ENCODE data around the gene ODC1.

Gene ODC1

DNA sequence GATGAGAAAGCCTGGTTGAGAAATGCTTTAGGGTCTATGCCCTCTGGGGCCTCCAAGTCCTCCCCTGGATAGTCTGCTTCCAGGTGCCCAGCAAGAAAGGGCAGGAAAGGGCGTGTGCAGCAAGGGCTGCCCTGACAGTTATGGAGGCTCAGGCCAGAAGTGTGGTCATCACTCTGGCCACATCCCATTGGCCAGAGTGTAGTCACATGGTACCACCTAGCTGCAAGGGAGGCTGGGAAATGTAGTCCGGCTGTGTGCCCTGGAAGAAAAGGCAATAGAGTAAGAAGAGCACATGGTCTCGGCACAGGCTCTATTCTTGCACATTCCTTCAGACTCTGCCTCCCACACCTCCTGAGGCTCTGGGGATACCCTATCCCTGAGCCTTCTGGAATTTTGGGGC is 35.7 kb downstream of the ODC1 start:
- Histone ChIP-seq H3K9ac (ENCODE audit: low read length) (no peak overlapping the region), H3K36me3 (ENCODE audit: control insufficient read depth, insufficient read depth, low read length) (no peaks in the 10 kb centered on the region), H3K9me3 (ENCODE audit: control insufficient read depth, insufficient read depth, low read depth, low read length) (no peaks in the 10 kb centered on the region), H3K27me3 (ENCODE audit: control insufficient read depth, insufficient read depth, low read length) (no peaks in the 10 kb centered on the region), H3K27ac (ENCODE audit: low read depth, low read length) (no peak overlapping the region), H3K4me1 (ENCODE audit: control insufficient read depth, insufficient read depth, low read length) (peaks cover 16% of the 10 kb centered on the region; the same call in 1 of the 2 replicates), H3K4me3 (ENCODE audit: low read depth, low read length) (no peak overlapping the region)

DNA sequence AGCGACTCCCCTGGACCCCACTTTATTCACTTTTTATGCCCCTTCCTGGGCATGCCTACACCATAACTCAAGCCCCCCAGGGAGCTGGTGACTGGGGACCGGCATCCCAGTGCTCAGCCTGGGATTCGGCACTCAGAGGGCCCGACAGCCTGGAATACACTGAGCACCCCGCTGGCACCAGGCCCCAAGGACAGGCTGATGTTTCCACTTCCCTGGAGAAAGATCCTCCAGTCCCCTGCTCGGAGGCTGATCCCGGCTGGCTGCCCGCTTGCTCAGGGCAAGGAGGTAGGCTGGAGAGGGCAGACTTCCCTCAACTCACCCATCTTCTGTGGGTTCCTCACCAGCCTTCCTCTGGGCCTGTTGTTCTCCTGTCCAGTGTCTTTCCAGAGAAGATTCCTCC is 36.6 kb downstream of the ODC1 start:
- H3K4me1 ChIP-seq (ENCODE audit: control insufficient read depth, insufficient read depth, low read length), result peaks cover 16% of the 10 kb centered on the region; the same call in 1 of the 2 replicates
- H3K36me3 ChIP-seq (ENCODE audit: control insufficient read depth, insufficient read depth, low read length), result no peaks in the 10 kb centered on the region
- no peak overlapping the region for H3K9ac ChIP-seq (ENCODE audit: low read length)
- H3K27ac ChIP-seq (ENCODE audit: low read depth, low read length), result no peak overlapping the region
- H3K9me3 ChIP-seq (ENCODE audit: control insufficient read depth, insufficient read depth, low read depth, low read length), result no peaks in the 10 kb centered on the region
- H3K4me3 ChIP-seq (ENCODE audit: low read depth, low read length), result no peak overlapping the region
- H3K27me3 ChIP-seq (ENCODE audit: control insufficient read depth, insufficient read depth, low read length), result no peaks in the 10 kb centered on the region

DNA sequence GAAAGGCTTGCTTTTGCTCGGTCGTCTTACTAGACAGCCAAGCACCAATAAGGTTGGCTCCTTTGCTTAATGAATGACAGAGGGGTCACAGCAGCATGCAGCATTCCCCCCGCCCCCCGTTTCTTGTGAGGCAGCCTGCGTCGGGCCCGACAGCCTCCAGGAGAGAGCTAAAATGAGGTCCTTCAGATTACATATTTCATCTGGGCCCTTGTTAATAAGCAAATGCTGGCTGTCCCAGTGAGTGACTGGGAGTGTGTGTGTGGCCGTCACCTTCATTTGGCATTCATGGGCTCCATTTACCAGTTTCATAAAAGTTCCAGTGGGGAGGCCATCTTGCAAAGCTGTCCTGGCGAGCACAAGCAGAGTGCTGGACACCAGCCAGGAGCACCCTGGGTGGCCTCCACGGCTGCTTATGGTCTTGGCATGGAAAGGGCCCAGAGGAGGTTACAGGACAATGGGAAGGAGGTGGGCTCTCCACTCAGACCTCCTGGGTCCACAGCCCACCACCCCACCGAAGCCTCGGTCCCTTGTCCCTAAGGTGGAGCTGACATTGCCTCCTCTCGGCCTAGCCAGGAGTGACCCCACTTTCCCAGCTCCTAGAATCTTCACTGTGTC is 37.2 kb downstream of the ODC1 start:
- Histone ChIP-seq H3K27ac (ENCODE audit: low read depth, low read length) (no peak overlapping the region), H3K9ac (ENCODE audit: low read length) (no peak overlapping the region)

DNA sequence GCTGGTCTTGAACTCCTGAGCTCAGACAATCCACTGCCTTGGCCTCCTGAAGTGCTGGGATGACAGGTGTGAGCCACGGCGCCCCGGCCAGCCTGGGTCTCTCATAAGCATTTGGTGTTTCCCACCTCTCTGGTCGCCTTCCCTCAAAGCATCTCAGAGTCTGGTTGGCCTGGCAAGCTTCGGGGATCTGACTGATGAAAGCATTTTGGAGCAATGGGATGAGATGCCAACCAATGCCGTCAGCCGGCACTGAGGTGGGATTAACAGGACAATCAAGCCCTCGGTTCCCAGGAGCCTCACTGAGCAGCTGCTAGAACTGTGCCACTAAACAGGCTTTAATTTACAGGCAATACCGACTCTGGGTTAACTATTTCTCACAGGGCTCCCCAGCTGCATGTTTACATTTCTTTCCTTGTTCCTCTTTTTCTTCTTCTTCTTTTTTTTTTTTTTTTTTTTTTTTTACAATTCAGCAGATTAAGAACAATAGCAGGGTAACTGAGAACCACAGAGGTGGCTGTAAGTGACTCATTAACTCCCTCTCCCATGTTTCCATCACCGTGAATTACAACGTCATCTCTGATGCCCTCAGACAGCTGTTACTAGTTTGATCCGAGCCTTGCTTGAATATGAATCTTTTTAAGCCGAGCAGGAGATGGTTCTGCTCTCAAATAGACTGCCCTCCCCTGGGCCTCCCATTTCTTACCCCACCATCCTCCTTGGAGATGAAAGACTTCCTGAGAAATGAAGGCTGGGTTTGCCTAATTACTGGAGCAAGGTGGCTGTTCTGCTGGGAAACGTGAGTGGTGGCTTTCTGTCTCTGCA is 37.9 kb downstream of the ODC1 start:
- Histone ChIP-seq H3K9me3 (ENCODE audit: control insufficient read depth, insufficient read depth, low read depth, low read length) (no peaks in the 10 kb centered on the region), H3K4me1 (ENCODE audit: control insufficient read depth, insufficient read depth, low read length) (peaks cover 16% of the 10 kb centered on the region; the same call in 1 of the 2 replicates), H3K27ac (ENCODE audit: low read depth, low read length) (no peak overlapping the region), H3K4me3 (ENCODE audit: low read depth, low read length) (no peak overlapping the region), H3K9ac (ENCODE audit: low read length) (no peak overlapping the region), H3K36me3 (ENCODE audit: control insufficient read depth, insufficient read depth, low read length) (no peaks in the 10 kb centered on the region), H3K27me3 (ENCODE audit: control insufficient read depth, insufficient read depth, low read length) (no peaks in the 10 kb centered on the region)

More for the DNA sequence above, 37.2 kb downstream of the ODC1 start:
- no peaks in the 10 kb centered on the region for H3K27me3 ChIP-seq (ENCODE audit: control insufficient read depth, insufficient read depth, low read length)
- no peaks in the 10 kb centered on the region for H3K9me3 ChIP-seq (ENCODE audit: control insufficient read depth, insufficient read depth, low read depth, low read length)
- H3K4me3 ChIP-seq (ENCODE audit: low read depth, low read length), result no peak overlapping the region
- no peaks in the 10 kb centered on the region for H3K36me3 ChIP-seq (ENCODE audit: control insufficient read depth, insufficient read depth, low read length)
- peaks cover 16% of the 10 kb centered on the region; the same call in 1 of the 2 replicates for H3K4me1 ChIP-seq (ENCODE audit: control insufficient read depth, insufficient read depth, low read length)

DNA sequence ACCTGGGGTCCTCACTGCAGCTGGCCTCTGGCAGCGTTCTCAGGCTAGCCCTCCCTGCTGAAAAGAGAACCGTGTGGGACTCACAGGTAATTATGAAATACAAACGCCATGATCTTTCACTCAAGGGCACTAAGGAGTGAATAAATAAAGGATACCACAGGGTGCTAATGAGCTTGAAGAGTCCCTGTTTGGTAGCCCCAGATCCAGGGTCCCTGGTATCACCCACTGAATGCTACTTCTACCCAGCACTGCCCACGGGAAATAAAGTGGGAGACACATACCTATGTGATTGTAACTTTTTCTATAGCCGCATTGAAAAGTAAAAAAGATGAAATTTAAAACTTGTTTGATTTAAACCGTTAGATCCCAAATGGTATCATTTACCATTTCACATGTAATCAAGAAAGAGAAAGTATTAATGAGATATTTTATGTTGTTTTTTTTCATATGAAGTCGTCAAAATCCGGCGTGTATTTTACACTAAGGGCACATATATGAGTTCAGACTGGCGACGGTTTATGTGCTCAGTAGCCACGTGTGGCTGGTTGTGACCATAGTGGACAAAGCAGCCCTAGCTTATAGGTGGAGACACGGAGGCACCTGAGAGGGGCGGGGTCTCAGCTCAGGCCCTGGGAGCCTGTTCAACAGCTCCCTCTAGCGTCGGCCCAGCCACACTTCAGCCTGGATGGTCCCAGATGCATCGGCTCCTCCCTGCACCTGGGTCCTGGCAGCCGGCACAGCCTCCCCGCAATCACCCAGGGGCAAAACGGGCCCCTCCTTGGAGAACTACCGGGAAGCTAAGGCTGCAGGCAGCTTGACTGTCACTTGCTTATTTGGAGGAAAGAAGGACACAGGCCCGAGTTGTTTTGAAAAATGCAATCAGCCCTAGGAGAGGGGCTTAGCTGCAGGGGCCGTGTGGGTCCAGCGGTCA is 39.2 kb downstream of the ODC1 start:
- H3K36me3 ChIP-seq (ENCODE audit: control insufficient read depth, insufficient read depth, low read length), result no peaks in the 10 kb centered on the region
- no peak overlapping the region for H3K9ac ChIP-seq (ENCODE audit: low read length)
- no peak overlapping the region for H3K27ac ChIP-seq (ENCODE audit: low read depth, low read length)
- H3K4me3 ChIP-seq (ENCODE audit: low read depth, low read length), result no peak overlapping the region
- no peaks in the 10 kb centered on the region for H3K27me3 ChIP-seq (ENCODE audit: control insufficient read depth, insufficient read depth, low read length)
- H3K9me3 ChIP-seq (ENCODE audit: control insufficient read depth, insufficient read depth, low read depth, low read length), result no peaks in the 10 kb centered on the region
- peaks cover 16% of the 10 kb centered on the region; the same call in 1 of the 2 replicates for H3K4me1 ChIP-seq (ENCODE audit: control insufficient read depth, insufficient read depth, low read length)

DNA sequence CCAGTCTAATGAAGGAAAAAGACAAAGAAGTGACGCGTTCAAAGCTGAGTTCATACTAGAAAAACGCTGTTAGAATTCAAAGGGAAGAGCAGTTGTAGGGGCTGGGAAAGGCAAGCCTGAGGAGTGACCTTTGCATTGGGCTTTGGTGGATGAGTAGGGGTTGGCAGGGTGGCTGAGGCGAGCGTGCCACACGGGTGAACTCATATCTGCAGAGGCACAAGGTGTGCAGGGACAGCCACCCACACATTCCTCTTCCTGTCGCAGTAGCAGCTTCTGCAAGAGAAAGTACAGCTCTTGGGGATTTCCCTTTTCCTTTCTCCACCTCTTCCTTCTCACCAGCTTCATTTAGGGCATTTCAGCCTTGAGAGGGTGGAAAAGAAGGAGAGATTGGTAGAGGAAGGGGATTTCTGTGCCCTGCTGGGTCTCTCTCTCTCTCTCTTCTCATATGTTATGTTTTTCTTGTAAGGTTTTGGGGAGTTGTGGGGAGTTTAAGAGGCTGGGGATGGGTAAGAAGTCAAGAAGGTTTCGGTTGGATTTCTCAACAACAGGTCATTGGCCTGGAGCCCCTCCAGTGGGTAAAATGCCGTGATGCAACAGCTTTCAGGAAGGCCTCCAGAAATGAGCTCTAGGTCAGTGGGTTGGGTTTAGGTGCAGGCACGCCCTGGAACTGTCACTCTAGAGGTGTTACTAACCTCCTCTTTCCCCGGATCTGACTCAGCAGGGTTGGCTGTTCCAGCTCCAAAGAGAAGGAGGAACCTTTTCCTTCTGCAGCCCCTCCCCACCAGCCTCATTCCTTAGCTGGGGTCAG is 40.1 kb downstream of the ODC1 start:
- Histone ChIP-seq H3K27ac (ENCODE audit: low read depth, low read length) (no peak overlapping the region), H3K4me3 (ENCODE audit: low read depth, low read length) (no peak overlapping the region), H3K9ac (ENCODE audit: low read length) (no peak overlapping the region), H3K4me1 (ENCODE audit: control insufficient read depth, insufficient read depth, low read length) (peaks cover 16% of the 10 kb centered on the region; the same call in 1 of the 2 replicates), H3K36me3 (ENCODE audit: control insufficient read depth, insufficient read depth, low read length) (no peaks in the 10 kb centered on the region), H3K27me3 (ENCODE audit: control insufficient read depth, insufficient read depth, low read length) (no peaks in the 10 kb centered on the region), H3K9me3 (ENCODE audit: control insufficient read depth, insufficient read depth, low read depth, low read length) (no peaks in the 10 kb centered on the region)

DNA sequence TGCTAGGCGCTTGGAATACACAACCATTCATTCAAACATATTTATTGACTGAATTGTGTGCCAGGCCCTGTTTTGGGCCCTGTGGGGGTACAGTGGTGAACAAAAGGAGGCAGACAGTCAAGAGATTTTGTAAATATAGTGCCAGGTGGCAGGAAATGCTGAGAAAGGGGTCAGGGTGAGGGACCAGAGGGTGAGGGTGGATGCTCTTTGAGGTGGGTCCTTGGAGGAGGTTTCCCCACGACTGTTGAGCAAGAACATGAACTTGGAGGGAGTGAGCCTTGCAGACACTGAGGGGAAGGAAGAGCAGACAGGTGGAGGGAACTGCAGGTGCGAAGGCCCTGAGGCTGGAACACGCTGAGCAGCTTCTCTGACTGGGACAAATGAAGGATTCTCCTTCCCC is 40.7 kb downstream of the ODC1 start:
- Histone ChIP-seq H3K27me3 (ENCODE audit: control insufficient read depth, insufficient read depth, low read length) (no peaks in the 10 kb centered on the region), H3K4me1 (ENCODE audit: control insufficient read depth, insufficient read depth, low read length) (peaks cover 16% of the 10 kb centered on the region; the same call in 1 of the 2 replicates), H3K9ac (ENCODE audit: low read length) (no peak overlapping the region), H3K27ac (ENCODE audit: low read depth, low read length) (no peak overlapping the region), H3K4me3 (ENCODE audit: low read depth, low read length) (no peak overlapping the region), H3K36me3 (ENCODE audit: control insufficient read depth, insufficient read depth, low read length) (no peaks in the 10 kb centered on the region), H3K9me3 (ENCODE audit: control insufficient read depth, insufficient read depth, low read depth, low read length) (no peaks in the 10 kb centered on the region)

DNA sequence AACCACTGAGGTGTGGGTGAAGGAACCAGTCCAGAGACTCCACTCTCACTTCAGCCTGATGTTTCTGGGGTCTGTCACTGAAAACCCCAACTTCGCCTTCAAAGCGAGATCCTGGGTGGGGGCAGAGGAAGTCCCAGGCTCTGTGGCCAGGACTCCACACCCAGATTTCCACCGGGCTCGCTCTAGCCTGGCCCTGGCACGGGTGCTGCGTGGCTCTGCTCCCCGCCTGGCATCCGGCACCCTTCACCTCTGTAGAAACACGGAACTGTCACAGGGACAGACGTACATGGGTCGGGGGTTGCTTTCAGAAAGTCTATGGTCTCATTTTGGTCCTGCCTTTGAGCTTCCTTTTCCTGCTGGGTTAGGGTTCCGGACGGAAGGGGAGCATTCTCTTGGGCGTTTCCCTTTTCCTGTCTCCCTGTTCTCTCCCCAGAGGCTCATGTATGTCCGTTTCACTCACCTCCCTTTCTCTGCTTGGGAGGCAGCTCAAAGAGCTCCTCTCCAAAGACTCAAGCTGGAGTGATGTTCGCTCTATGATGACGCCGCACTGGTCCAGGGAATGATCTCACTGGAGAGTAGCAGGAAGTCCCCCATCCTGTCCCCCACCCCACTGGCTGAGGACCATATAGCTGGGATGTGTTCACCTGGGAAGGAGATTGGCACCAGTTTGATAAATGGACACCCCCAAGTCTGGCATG is 41.5 kb downstream of the ODC1 start:
- Histone ChIP-seq H3K27me3 (ENCODE audit: control insufficient read depth, insufficient read depth, low read length) (no peaks in the 10 kb centered on the region), H3K4me1 (ENCODE audit: control insufficient read depth, insufficient read depth, low read length) (peaks cover 16% of the 10 kb centered on the region; the same call in 1 of the 2 replicates), H3K36me3 (ENCODE audit: control insufficient read depth, insufficient read depth, low read length) (no peaks in the 10 kb centered on the region), H3K27ac (ENCODE audit: low read depth, low read length) (no peak overlapping the region), H3K9ac (ENCODE audit: low read length) (no peak overlapping the region), H3K4me3 (ENCODE audit: low read depth, low read length) (no peak overlapping the region), H3K9me3 (ENCODE audit: control insufficient read depth, insufficient read depth, low read depth, low read length) (no peaks in the 10 kb centered on the region)

DNA sequence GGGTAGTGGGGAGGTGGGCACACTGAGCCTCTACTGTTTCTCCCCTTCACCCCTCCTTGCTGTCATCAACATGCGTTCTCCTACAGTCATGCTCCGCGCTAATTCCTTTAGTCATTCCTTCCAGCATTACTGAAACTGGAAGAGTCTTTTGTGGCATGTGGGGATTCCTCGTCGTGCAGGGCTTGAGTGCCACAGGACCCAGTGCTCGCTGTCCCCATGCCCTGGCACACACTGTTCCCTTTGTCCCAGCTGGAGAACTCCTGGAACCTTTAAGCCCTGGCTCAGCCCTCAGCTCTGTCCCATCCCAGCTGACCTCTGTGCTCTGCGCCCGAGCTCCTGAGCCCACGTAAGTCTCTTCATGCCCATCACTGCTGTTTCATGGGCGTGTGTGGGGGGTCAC is 42.1 kb downstream of the ODC1 start:
- Histone ChIP-seq H3K9ac (ENCODE audit: low read length) (no peak overlapping the region), H3K9me3 (ENCODE audit: control insufficient read depth, insufficient read depth, low read depth, low read length) (no peaks in the 10 kb centered on the region), H3K27me3 (ENCODE audit: control insufficient read depth, insufficient read depth, low read length) (no peaks in the 10 kb centered on the region), H3K27ac (ENCODE audit: low read depth, low read length) (no peak overlapping the region), H3K4me3 (ENCODE audit: low read depth, low read length) (no peak overlapping the region), H3K36me3 (ENCODE audit: control insufficient read depth, insufficient read depth, low read length) (no peaks in the 10 kb centered on the region), H3K4me1 (ENCODE audit: control insufficient read depth, insufficient read depth, low read length) (peaks cover 16% of the 10 kb centered on the region; the same call in 1 of the 2 replicates)

DNA sequence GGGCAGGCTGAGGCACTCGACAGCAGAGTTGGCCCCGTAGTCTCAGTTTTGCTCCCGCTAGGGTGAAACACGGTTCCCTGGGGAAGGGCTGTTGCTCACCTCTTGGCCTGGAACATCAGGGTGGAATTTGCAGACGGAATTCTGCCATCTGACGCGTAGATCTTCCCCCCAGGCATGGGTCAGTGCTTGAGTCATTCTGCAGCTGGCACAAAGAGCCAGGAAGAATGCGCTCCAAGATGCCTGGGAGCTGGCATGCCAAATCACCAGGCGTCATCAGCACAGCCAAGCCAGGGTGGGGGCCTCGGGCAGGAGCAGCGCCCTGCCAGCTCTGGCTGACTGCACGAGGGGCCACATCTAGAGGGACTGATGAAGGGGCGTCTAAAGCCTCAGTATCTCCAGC is 42.7 kb downstream of the ODC1 start:
- Histone ChIP-seq H3K27me3 (ENCODE audit: control insufficient read depth, insufficient read depth, low read length) (no peaks in the 10 kb centered on the region), H3K27ac (ENCODE audit: low read depth, low read length) (no peak overlapping the region), H3K4me1 (ENCODE audit: control insufficient read depth, insufficient read depth, low read length) (peaks cover 16% of the 10 kb centered on the region; the same call in 1 of the 2 replicates), H3K9me3 (ENCODE audit: control insufficient read depth, insufficient read depth, low read depth, low read length) (no peaks in the 10 kb centered on the region), H3K9ac (ENCODE audit: low read length) (no peak overlapping the region), H3K4me3 (ENCODE audit: low read depth, low read length) (no peak overlapping the region), H3K36me3 (ENCODE audit: control insufficient read depth, insufficient read depth, low read length) (no peaks in the 10 kb centered on the region)
